Activated CD8-positive, alpha-beta memory T cell treated with anti-CD3 and anti-CD28 coated beads for 24 hours (primary cell): Measurements from ENCODE around the gene PRSS48.
"Not testable (repeated sequence)": the region's sequence is repeated elsewhere in the genome, so short reads cannot be mapped to it uniquely, and the experiment has no call there.

Source experiments
- DNase-seq: peaks from one replicate; pipeline ENCODE4 v3.0.0-alpha.2; 2020

PRSS48 gene

DNA sequence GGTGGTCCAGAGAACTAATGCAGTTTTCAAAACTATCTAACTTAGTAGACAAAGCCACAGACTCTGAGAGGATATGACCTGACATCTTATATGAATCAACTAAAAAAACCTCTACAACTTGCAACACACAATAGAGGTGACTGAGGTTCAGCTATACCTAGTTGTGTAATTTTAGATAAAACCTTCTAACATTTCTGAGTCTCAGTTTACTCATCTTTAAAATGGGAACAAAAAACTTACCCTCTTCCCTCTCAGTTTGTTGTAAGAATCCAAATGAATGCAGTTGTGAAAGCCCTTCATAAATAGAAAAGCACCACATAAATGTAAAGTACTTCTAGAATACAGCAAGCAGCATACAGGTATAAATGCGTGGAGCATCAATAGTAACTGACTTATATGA is 42.5 kb downstream of the PRSS48 start:
- DNase-seq = no peak

DNA sequence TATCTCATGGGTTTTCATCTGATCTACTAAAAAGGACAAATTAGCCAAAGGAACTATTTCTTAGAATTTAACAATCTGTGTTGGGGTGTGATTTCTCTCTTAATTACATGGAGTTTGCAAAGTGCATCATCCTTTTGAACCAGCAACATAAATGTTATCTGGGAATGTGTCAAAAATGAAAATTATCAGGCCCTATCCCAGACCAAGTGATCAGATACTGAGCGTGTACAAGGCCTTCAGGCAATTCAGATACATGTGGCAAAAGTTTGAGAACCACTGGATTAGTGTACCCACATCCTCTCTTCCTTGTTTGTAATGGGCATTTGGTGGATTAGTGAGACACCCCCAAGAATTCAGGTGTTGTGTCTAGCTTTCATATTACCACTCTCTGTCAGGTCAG is 44.6 kb downstream of the PRSS48 start:
- DNase-seq = no peak

DNA sequence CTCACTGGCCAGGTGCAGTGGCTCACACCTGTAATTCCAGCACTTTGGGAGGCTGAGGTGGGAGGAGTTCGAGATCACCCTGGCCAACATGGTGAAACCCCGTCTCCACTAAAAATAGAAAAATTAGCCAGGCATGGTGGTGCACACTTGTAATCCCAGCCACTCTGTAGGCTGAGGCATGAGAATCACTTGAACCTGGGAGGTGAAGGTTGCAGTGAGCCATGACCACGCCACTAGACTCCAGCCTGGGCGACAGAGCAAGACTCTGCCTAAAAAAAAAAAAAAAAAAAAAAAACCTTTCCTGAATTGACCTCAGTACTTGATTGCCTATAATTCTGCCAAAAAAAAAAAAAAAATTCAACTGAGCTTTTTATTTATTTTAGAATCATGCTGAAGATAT is 45.2 kb downstream of the PRSS48 start:
- DNase-seq = not testable (repeated sequence)

DNA sequence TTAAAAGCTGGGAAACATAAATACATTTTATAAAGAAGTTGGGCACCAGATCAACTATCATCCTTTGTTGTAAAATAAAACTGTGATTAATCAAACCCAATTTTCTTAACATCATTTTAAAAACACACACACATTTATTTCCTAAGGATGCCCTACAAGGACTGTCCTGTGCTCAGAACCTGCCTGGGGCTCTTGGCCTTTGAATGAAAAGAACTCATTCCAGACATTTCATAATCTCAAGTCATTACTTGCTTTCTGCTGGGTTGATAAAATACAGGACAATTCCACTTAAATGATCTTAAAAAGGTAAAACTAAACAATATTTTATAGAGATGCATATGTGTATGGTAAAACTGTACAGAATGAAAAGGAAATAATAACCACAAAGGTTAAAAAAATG is 45.6 kb downstream of the PRSS48 start:
- no peak for DNase-seq

DNA sequence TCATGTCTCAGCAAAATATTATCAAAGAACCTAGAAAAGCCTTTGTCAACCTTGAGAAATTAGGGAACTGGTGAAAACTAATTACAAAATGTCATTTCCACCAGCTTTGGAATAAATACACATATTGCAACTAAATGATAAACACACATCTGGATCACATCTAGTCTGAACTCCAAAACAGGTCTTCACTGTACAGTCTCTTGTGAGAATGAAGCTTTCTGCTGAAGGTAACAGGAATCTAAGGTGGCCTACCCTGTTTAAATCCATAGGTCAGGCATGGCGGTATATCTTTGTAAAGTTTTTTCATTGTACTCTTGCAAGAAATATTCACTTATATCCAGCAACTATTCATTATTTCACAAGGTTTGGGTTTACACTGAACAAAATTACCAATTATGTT is 46.7 kb downstream of the PRSS48 start:
- DNase-seq = no peak

DNA sequence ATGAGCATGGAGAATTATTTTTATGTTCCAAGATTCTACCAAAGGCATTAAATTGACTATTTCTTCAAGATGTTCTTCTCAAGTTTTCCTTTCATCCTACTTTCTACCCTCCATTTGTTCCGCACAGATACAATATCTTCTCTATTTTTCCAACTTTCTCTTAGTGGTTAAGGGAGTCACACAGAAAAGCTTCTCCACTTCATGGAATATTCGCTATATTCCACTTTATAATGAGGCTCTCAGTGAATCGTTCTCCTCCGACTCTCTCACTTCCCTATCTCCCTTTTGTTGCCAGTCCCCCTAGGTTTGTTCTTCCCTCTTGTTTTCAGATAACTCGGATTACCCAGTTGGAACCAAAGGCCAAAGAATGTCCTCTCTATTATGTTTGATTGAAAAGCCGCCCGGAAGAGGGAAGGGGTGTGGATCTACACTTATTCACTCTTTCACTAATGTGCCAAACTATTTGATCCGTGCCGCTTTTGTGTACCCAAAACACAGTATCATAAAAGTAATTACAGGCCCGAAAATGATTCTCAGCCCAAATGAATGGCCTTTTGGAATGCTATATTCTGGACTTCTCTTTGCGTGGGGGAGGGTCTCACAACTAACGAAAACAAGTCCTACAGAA is 47.3 kb downstream of the PRSS48 start:
- DNase-seq = no peak

DNA sequence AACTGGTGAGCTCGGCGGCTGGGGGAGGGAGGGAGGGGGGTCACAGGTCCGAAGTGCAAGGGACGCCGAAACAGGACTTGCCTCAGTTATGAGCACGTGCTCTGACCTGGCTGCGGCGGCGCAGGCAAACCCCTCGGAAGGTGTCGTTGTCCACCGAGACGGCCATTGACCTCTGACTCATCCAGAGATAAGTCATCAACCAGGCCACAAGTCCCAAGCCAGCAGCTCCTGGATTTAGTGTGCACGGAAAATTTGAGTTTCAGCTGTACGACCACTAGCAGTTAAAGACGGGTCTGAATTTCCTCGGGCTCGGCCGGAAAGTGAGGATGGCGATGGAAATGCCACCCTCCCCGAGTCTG is 47.8 kb downstream of the PRSS48 start:
- no peak for DNase-seq

DNA sequence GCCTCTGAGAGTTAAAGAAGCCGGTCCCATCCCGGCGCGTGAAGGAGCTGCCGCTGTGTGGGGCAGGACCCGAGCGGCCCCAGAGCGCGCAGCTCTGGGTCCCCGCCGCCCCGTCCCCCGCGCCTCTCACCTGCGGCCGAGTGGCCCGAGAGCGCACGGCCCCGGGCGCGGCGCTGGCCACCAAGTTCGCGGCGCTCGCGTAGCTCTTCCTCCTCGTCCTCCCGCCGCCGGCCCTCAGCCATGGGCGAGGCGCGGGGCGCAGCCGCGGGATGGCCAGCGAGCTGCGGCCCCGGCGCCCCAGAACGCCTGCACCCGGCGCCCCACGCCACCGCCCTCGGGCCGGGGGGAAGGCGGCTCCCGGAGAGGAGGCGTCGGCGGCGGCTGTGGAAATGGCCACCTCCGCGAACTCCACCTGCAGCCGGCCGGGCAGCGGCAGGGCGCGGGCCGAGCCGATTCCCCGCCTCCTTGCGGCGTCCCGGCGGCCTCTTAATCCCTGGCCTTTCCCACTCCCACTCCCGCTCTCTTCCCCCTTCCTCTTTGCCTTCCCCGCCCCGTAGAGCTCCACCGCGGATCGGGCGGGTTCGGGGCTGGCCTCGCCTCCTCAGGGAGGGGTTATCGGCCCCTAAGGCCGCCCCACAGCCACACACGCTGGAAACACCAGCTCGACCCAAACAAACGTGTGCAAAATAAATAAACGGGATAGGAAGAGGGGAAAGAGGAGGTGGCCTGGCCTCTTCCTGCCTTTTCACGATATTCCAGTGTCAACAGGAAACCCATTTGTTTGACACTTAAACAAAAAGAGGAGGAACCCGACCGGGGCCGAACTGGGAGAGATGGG is 48.4 kb downstream of the PRSS48 start, which contains the start of gene SH3D19:
Gene SH3D19 (minus strand): TSS at position 495 of the 838 bp plus-strand sequence. CDS start 253 bp downstream, at position 242.
- DNase-seq = no peak

DNA sequence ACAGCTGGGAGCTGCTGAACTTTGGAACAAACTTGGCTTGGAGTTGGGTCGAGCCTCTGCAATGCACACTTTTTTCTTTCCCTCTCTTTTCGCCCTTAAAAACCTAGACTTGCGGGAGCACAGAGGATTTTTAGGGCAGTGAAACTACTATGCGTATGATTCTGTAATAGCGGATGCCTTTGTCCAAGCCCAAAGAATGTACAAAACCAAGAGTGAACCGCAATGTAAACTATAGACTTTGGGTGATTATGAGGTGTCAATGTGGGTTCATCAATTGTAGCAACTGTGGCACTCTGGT is 48.9 kb downstream of the PRSS48 start:
- DNase-seq = no peak

DNA sequence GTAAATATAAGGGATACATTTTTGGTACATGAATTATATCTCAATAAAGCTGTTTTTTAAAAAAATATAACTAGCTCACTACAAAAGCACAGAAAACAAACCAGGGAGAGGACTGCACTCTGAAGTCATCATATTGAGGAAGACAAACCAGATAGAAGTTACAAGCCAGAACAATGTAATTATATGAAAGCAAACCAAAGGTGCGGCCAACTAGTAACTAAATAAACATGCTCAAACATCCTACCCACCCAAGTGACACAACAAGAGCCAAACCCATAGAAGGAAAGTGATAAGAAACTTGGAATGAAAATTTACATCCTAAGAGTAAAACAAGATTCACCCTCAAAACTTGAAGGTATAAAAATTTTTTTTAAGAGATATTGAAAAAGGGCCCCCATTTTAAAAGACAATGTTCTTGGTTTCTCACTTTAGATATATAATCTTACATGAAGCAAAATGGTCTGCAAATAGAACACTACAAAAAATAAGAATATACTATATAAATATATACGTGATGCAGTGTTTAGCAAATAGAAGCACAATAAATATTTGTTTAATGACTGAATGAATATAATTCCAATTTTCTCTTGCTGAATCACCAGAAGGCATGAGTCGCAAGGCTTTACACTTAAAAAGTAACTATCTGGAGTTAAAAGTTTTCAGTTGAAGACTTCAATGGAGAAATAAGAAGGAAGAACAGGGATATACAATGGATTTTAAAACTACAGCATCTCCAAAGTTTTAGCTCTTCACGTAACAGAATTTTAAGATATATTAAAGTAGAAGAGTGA is 52.5 kb downstream of the PRSS48 start:
- no peak for DNase-seq

DNA sequence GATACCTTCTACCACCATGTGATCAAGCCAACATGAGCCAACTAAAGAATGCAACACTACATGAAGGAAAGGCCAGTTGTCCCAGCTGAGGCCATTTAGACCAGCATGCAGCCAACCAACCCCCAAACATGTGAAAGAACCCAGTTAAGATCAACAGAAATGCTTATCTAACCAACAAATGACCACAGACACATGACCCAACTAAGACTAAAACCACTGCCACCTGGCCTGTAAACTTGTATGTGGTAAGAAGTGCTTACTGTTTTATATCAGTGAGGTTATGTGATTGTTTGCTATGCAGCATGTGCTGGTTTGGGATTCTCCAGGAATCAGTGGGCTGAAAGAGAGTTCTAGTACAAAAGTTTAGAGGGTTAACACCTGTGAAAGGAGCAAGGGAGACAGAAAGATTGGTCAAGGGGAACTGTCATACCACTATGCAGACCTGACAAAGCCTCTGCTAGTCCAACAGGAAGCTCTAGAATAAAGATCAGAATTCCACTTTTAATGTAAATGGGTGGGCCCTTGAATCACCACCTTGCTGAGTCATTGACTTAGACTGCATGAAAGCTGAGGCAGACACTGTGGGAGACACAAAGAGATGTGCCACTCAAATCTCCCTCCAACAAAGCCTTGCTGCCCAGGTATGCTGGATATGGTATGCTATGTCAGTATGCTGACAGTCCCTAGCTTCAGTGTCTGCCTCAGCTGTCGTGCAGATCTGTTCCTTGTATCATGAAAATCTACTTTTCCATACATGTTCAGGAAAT is 54.5 kb downstream of the PRSS48 start:
- no peak for DNase-seq

DNA sequence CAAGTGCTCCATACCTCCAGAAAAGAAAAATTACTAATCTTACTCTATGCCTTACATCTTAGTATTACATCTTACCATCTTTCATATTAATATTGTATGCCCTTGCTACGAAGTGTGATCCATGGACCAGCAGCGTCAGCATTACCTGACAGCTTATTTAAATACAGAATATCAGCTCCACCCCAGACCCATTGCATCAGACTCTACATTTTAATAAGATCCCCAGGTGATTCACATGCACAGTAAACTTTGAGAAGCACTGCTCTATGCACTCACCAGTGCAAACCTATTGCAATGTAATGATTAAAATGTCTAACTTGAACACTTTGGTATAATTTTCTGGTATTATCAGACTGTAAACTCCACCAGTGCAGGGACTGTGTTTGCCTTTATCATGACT is 62.5 kb downstream of the PRSS48 start:
- DNase-seq = no peak

DNA sequence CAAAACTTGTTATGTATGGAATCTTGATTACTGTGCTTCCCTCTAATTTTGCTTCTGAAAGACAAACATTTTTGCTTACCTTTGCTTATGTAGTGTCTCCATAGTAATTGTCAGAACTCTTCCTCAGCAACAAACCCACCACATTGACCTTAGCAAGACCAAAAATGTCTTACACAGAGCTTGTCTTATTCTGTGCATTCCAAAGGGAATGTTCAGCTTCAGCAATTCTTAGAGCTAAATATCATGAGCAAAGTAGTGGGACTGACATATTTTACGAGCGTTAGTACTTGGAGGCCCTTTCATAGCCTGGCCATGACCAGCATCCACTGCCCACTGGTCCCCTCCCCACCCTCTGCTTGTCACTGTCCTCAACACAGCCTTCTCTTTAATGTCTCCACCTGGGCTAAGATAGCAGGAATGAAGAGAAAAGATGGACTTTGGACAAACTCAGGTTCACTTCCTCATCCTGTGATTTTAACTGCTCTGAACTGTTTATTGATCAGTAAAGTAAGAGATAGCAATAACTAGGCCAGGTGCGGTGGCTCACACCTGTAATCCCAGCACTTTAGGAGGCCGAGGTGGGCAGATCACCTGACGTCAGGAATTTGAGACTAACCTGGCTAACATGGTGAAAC is 63.9 kb downstream of the PRSS48 start:
- no peak for DNase-seq
